ENCODE results near the gene EMC8. TPM values are rescaled to one million over a fixed set of nuclear protein-coding genes. Genes with fewer than 3 reads are reported as not detected.

The EMC8 gene
- total RNA-seq, 1 experiment from 2014 or later: 38.2 TPM

DNA sequence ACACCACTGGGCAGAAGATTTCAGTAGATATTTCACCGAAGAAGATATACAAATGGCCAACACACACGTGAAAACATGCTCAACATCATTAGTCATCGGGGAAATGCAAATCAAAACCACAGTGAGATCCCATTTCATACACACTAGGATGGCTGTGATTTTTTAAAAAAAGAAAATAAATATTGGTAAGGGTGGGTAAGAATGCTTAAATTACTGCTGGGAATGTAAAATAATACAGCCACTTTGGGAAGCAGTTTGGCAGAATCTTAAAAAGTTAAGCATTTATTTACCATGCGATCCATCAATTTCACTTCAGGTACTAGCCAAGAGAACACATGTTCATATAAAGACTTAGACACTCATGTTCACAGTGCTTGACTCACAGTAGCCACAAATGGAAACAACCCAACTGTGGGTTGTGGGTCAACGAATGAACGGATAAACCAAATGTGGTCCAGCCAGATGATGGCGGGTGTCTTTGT is 42.0 kb downstream of the EMC8 start:
- no peak for DNase-seq

DNA sequence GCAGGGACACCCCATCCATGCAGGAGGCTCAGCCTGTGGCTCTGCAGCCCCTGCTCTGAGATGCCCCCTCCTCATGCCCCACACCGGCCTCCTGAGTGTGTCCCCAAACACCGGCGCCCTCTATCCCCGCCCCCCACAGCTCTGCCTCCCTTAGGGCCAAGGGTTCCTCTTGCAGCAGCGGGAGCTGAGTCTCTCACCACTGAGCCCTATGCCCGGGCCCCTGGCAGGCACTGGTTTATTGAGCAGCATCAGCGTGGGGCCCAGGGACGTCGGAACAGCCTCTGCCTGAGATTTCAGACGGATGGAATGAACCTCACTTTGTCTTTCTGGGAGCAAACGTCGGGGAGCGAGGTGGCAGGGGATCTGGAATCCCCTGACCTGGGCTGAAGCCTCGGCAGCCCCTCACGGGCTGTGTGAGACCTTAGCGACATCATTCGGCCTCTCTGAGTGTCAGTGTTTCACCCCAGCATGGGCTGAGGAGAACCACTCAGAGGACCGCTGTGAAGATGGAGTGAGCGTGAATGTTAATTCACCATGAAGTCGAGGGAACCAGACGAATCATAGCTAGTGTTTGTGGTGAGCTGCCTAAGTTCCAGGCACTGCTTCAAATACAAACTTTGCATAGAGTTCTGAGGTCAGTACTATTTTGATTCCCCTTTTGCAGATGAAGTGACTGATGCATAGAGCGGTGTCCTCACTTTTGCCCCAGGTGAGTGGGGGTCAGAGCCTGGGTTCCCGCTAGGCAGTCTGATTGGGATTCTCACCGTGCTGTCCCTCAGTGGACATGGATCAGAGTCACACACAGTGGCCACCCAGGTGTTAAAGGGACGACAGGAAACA is 43.2 kb downstream of the EMC8 start:
- DNase-seq: no peak
- intact Hi-C loops (cut with micrococcal nuclease; ENCODE audit: unreplicated experiment): no loop called here
- Histone ChIP-seq H3K36me3 (ENCODE audit: low read depth) (no peaks in the 10 kb centered on the region), H4K20me1 (ENCODE audit: insufficient read depth) (no peaks in the 10 kb centered on the region), H3K9me3 (ENCODE audit: insufficient read depth, low read depth) (no peaks in the 10 kb centered on the region), H3K79me2 (ENCODE audit: low read depth) (no peaks in the 10 kb centered on the region), H3F3A (ENCODE audit: insufficient read depth, low read depth) (peaks cover 17% of the 10 kb centered on the region; the same call in 1 of the 2 replicates), H3K27me3 (ENCODE audit: insufficient read depth, low read depth) (no peaks in the 10 kb centered on the region), H3K4me3 (no peak overlapping the region), H3K4me2 (no peak overlapping the region), H3K9me2 (ENCODE audit: insufficient read depth) (no peaks in the 10 kb centered on the region), H3K4me1 (replicated peaks; ENCODE audit: insufficient read depth) (peaks cover 32% of the 10 kb centered on the region), H2AFZ (no peak overlapping the region), H3K27ac (no peak overlapping the region)
- no TSS peak for BruUV-seq (replicated peaks)
- ChIA-PET POLR2A (ENCODE audit: unreplicated experiment) (interaction anchor here (1.0 kb wide), 1 partner anchor 9 kb away, joined by 11 read pairs; no protein-coding TSS in a partner anchor), CTCF (interaction anchor here (0.7 kb wide), 1 partner anchor 361 kb away, joined by 5 read pairs; no protein-coding TSS in a partner anchor)
- TF ChIP-seq EZH2 (IDR thresholded peaks at IDR 0.05; ENCODE audit: low read depth): no peak
- TF ChIP-seq, protein P1, sequence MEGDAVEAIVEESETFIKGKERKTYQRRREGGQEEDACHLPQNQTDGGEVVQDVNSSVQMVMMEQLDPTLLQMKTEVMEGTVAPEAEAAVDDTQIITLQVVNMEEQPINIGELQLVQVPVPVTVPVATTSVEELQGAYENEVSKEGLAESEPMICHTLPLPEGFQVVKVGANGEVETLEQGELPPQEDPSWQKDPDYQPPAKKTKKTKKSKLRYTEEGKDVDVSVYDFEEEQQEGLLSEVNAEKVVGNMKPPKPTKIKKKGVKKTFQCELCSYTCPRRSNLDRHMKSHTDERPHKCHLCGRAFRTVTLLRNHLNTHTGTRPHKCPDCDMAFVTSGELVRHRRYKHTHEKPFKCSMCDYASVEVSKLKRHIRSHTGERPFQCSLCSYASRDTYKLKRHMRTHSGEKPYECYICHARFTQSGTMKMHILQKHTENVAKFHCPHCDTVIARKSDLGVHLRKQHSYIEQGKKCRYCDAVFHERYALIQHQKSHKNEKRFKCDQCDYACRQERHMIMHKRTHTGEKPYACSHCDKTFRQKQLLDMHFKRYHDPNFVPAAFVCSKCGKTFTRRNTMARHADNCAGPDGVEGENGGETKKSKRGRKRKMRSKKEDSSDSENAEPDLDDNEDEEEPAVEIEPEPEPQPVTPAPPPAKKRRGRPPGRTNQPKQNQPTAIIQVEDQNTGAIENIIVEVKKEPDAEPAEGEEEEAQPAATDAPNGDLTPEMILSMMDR (conservative IDR thresholded peaks at IDR 0.05): no peak

More for the DNA sequence above, 42.0 kb downstream of the EMC8 start:
- no peaks in the 10 kb centered on the region for H3K9me3 ChIP-seq (ENCODE audit: insufficient read depth, low read depth)
- peaks cover 20% of the 10 kb centered on the region for H3K4me1 ChIP-seq (replicated peaks; ENCODE audit: insufficient read depth)
- CTCF ChIA-PET: interaction anchor here (0.6 kb wide), 1 partner anchor 112 kb away, joined by 3 read pairs; no protein-coding TSS in a partner anchor
- no peaks in the 10 kb centered on the region for H3K9me2 ChIP-seq (ENCODE audit: insufficient read depth)
- H3K27me3 ChIP-seq (ENCODE audit: insufficient read depth, low read depth): no peaks in the 10 kb centered on the region
- POLR2A ChIA-PET (ENCODE audit: unreplicated experiment): interaction anchor here (0.7 to 1.0 kb wide), 2 partner anchors 10 to 630 kb away, joined by 7 to 11 read pairs; no protein-coding TSS in a partner anchor
- H4K20me1 ChIP-seq (ENCODE audit: insufficient read depth): no peaks in the 10 kb centered on the region
- H3K4me2 ChIP-seq: no peak overlapping the region
- peaks cover 11% of the 10 kb centered on the region; the same call in 1 of the 2 replicates for H3F3A ChIP-seq (ENCODE audit: insufficient read depth, low read depth)
- H3K36me3 ChIP-seq (ENCODE audit: low read depth): no peaks in the 10 kb centered on the region
- no peak overlapping the region for H3K4me3 ChIP-seq
- no peaks in the 10 kb centered on the region for H3K79me2 ChIP-seq (ENCODE audit: low read depth)
- no peak overlapping the region for H2AFZ ChIP-seq
- no peak for TF ChIP-seq EZH2 (IDR thresholded peaks at IDR 0.05; ENCODE audit: low read depth)
- TF ChIP-seq, protein P1 (conservative IDR thresholded peaks at IDR 0.05): no peak
- intact Hi-C loops (cut with micrococcal nuclease; ENCODE audit: unreplicated experiment): no loop called here
- no TSS peak for BruUV-seq (replicated peaks)
- no peak overlapping the region for H3K27ac ChIP-seq

DNA sequence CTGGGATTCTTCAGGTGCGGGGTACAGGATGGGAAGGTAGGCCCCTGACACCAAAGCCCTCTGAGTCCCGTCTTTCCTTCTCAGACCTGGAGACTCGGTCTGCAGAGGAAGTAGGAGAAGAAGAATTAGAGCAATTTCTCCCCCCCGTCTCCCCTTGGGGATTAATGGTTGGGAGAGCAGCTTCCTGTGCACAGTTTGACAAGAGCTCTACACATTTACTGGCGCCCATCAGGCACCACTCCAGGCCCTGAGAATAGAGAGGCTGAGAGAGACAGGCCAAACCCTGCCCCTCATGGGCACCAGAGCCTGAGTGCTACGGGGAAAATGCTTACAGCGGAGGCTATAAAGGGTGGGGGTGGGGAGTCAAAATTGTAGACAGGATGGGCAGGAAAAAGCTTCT is 44.9 kb downstream of the EMC8 start:
- intact Hi-C loops (cut with micrococcal nuclease; ENCODE audit: unreplicated experiment): no loop called here
- Histone ChIP-seq H3K4me1 (replicated peaks; ENCODE audit: insufficient read depth) (peaks cover 36% of the 10 kb centered on the region), H3K27me3 (ENCODE audit: insufficient read depth, low read depth) (no peaks in the 10 kb centered on the region), H3K9me3 (ENCODE audit: insufficient read depth, low read depth) (no peaks in the 10 kb centered on the region), H3K4me2 (no peak overlapping the region), H3K36me3 (ENCODE audit: low read depth) (no peaks in the 10 kb centered on the region), H3K9me2 (ENCODE audit: insufficient read depth) (no peaks in the 10 kb centered on the region), H4K20me1 (ENCODE audit: insufficient read depth) (no peaks in the 10 kb centered on the region), H2AFZ (no peak overlapping the region), H3K27ac (no peak overlapping the region), H3F3A (ENCODE audit: insufficient read depth, low read depth) (peaks cover 17% of the 10 kb centered on the region; the same call in 1 of the 2 replicates), H3K4me3 (no peak overlapping the region), H3K79me2 (ENCODE audit: low read depth) (peaks cover 13% of the 10 kb centered on the region)
- TF ChIP-seq EZH2 (IDR thresholded peaks at IDR 0.05; ENCODE audit: low read depth): no peak
- TF ChIP-seq, protein P1 (conservative IDR thresholded peaks at IDR 0.05): no peak
- CTCF ChIA-PET: no interaction called here
- POLR2A ChIA-PET (ENCODE audit: unreplicated experiment): no interaction called here
- DNase-seq: no peak
- BruUV-seq (replicated peaks): no TSS peak

Measured in PC-9 (cell line).